ENCODE data around the gene DEAF1.
A peak's percentile ranks its signal among the peaks of the same experiment; 100 is the strongest.
"Not testable (repeated sequence)": the region's sequence is repeated elsewhere in the genome, so short reads cannot be mapped to it uniquely, and the experiment has no call there.

Gene DEAF1

GRCh38 chr11:653837-654236, 41.2 kb downstream of the DEAF1 start:
- H3K27ac ChIP-seq (replicated peaks), result peak overlapping the region; percentile 27
- no peak overlapping the region for H3K4me3 ChIP-seq (replicated peaks; ENCODE audit: insufficient read depth, low read length)
- TF ChIP-seq REST (IDR thresholded peaks at IDR 0.05; ENCODE audit: insufficient replicate concordance, low read depth) (no peak), SPI1 (IDR thresholded peaks at IDR 0.05; ENCODE audit: borderline replicate concordance, low read depth) (no peak), GABPA (IDR thresholded peaks at IDR 0.05; ENCODE audit: low read depth) (no peak), POLR2AphosphoS5 (IDR thresholded peaks at IDR 0.05; ENCODE audit: low read depth) (no peak)
- TF ChIP-seq, protein P1, sequence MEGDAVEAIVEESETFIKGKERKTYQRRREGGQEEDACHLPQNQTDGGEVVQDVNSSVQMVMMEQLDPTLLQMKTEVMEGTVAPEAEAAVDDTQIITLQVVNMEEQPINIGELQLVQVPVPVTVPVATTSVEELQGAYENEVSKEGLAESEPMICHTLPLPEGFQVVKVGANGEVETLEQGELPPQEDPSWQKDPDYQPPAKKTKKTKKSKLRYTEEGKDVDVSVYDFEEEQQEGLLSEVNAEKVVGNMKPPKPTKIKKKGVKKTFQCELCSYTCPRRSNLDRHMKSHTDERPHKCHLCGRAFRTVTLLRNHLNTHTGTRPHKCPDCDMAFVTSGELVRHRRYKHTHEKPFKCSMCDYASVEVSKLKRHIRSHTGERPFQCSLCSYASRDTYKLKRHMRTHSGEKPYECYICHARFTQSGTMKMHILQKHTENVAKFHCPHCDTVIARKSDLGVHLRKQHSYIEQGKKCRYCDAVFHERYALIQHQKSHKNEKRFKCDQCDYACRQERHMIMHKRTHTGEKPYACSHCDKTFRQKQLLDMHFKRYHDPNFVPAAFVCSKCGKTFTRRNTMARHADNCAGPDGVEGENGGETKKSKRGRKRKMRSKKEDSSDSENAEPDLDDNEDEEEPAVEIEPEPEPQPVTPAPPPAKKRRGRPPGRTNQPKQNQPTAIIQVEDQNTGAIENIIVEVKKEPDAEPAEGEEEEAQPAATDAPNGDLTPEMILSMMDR (IDR thresholded peaks at IDR 0.05; ENCODE audit: insufficient read depth, low read length), result no peak
- no peaks in the 10 kb centered on the region for H3K27me3 ChIP-seq (ENCODE audit: insufficient read depth, poor library complexity, severe bottlenecking)
- no peak for DNase-seq (ENCODE audit: low read depth in 1 of 2, low spot score in 1 of 2)

- not testable (repeated sequence) for H3K4me3 ChIP-seq (replicated peaks; ENCODE audit: insufficient read depth, low read length); H3K27ac ChIP-seq (replicated peaks); H3K27me3 ChIP-seq (ENCODE audit: insufficient read depth, poor library complexity, severe bottlenecking)
- DNase-seq (ENCODE audit: low read depth in 1 of 2, low spot score in 1 of 2), result peak in 1 of 2 experiments; percentile 59
- peak; percentile 68 for TF ChIP-seq SPI1 (IDR thresholded peaks at IDR 0.05; ENCODE audit: borderline replicate concordance, low read depth)
These were observed 41.9 kb downstream of the DEAF1 start for GRCh38 chr11:653136-653535.

DNA sequence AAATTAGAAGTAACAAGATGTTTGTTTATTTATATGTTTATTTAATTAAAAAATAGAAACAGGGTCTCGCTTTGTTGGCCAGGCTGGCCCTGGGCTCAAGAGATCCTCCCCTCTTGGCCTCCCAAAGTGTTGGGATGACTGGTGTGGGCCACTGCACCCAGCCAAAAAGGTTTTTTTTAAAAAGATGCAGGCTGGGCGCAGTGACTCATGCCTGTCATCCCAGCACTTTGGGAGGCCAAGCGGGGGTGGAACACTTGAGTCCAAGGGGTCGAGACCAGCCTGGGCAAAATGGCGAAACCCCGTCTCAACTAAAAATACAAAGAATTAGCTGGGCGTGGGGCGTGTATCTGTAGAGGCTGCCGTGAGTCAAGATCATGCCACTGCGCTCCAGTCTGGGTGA, 44.5 kb downstream of the DEAF1 start:
- DNase-seq (ENCODE audit: low read depth in 1 of 2, low spot score in 1 of 2), result no peak
- no peaks in the 10 kb centered on the region for H3K27me3 ChIP-seq (ENCODE audit: insufficient read depth, poor library complexity, severe bottlenecking)
- TF ChIP-seq SPI1 (IDR thresholded peaks at IDR 0.05; ENCODE audit: borderline replicate concordance, low read depth) (no peak), REST (IDR thresholded peaks at IDR 0.05; ENCODE audit: insufficient replicate concordance, low read depth) (no peak), POLR2AphosphoS5 (IDR thresholded peaks at IDR 0.05; ENCODE audit: low read depth) (no peak), GABPA (IDR thresholded peaks at IDR 0.05; ENCODE audit: low read depth) (no peak)
- TF ChIP-seq, protein P1 (IDR thresholded peaks at IDR 0.05; ENCODE audit: insufficient read depth, low read length), result no peak

DNA sequence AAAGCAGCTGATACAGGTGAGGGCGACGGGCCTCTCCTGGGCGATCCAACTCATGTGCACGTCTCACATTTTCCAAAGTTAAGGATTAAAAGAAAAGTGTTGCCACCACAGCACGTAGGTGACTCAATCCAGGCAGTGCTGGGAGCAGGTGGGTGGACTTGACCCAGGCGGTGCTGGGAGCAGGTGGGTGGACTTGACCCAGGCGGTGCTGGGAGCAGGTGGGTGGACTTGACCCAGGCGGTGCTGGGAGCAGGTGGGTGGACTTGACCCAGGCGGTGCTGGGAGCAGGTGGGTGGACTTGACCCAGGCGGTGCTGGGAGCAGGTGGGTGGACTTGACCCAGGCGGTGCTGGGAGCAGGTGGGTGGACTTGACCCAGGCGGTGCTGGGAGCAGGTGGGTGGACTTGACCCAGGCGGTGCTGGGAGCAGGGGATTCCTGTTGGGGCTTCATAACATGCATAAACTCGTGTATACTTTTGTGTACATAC, 47.3 kb downstream of the DEAF1 start:
- H3K4me3 ChIP-seq (replicated peaks; ENCODE audit: insufficient read depth, low read length); DNase-seq (ENCODE audit: low read depth in 1 of 2, low spot score in 1 of 2); H3K27me3 ChIP-seq (ENCODE audit: insufficient read depth, poor library complexity, severe bottlenecking); H3K27ac ChIP-seq (replicated peaks): not testable (repeated sequence)

More for the DNA sequence above, 44.5 kb downstream of the DEAF1 start:
- Histone ChIP-seq H3K27ac (replicated peaks) (no peak overlapping the region), H3K4me3 (replicated peaks; ENCODE audit: insufficient read depth, low read length) (no peak overlapping the region)

DNA sequence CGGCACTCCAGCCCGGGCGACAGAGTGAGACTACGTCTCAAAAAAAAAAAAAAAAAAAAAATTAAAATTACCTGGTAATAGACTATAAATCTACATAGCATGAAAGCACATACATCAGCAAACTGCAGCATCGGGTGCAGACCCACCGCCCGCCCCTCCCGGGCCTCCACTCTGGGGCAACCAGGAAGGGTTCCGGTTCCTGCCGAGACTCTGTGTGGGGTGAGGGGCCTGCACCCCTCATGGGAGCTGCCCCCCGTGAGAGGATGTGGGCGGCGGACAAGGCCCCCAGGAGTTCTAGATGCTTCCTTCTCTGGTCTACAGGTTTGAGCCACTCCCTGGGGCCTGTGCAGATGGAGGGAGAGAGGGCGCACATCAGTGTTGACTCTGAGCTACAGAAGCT, 48.8 kb downstream of the DEAF1 start:
- no peaks in the 10 kb centered on the region for H3K27me3 ChIP-seq (ENCODE audit: insufficient read depth, poor library complexity, severe bottlenecking)
- TF ChIP-seq REST (IDR thresholded peaks at IDR 0.05; ENCODE audit: insufficient replicate concordance, low read depth) (no peak), SPI1 (IDR thresholded peaks at IDR 0.05; ENCODE audit: borderline replicate concordance, low read depth) (no peak), POLR2AphosphoS5 (IDR thresholded peaks at IDR 0.05; ENCODE audit: low read depth) (no peak), GABPA (IDR thresholded peaks at IDR 0.05; ENCODE audit: low read depth) (no peak)
- TF ChIP-seq, protein P1 (IDR thresholded peaks at IDR 0.05; ENCODE audit: insufficient read depth, low read length), result no peak
- H3K4me3 ChIP-seq (replicated peaks; ENCODE audit: insufficient read depth, low read length), result no peak overlapping the region
- DNase-seq (ENCODE audit: low read depth in 1 of 2, low spot score in 1 of 2), result no peak
- H3K27ac ChIP-seq (replicated peaks), result no peak overlapping the region
